SH-SY5Y (cell line): ENCODE results near the gene FMNL2.

Experiments used
- GATA2 ChIP-seq: IDR thresholded peaks from 2 replicates; pipeline ENCODE4 v1.6.1; 2011; ENCODE audit warnings: mild to moderate bottlenecking, low read depth, low read length
- GATA3 ChIP-seq: IDR thresholded peaks from 2 replicates; pipeline ENCODE4 v1.6.1; 2011; ENCODE audit warnings: low read depth, mild to moderate bottlenecking, low read length, moderate library complexity

GRCh38 chr2:152466041-152466440, 131.1 kb downstream of the FMNL2 start:
- TF ChIP-seq GATA2 (no peak), GATA3 (no peak)
